SK-N-SH (cell line): ENCODE measurements around the gene GRB2. TPM values are rescaled to one million over a fixed set of nuclear protein-coding genes. Genes with fewer than 3 reads are reported as not detected.

Experiments
- CTCF ChIA-PET: fragments of 300-600, 350-600 bp; formaldehyde crosslinking; extraction: SDS; loops from one replicate; lab custom pipeline; 2021; lab: Yijun Ruan, JAX
- POLR2A ChIA-PET: fragments of 350-600 bp; sonication (Branson Sonifier 250); formaldehyde crosslinking; extraction: SDS; loops from one replicate; lab custom pipeline; 2020; ENCODE audit warnings: antibody characterized with exemption, inconsistent platforms; lab: Yijun Ruan, JAX
- DNase-seq: peaks from one replicate; pipeline ENCODE4 v3.0.0; 2012
- H2AFZ ChIP-seq: fragments of 200-600 bp; sonication (generic); 2 replicates; pipeline ENCODE4 v1.8.1; 2016; ENCODE audit warnings: antibody characterized with exemption, mild to moderate bottlenecking, low read depth
- H3F3A ChIP-seq: fragments of 200-600 bp; sonication (generic); replicated peaks from 2 replicates; pipeline ENCODE3; 2016; ENCODE audit warnings: antibody characterized with exemption, mild to moderate bottlenecking; ENCODE audit not compliant: insufficient read depth
- H3K27ac ChIP-seq, 2 experiments: fragments of 200-500 bp in 1 of 2; fragments of 200-600 bp in 1 of 2; sonication (Bioruptor generic) in 1 of 2; sonication (generic), shearing (Covaris generic) in 1 of 2; 2 replicates each; pipeline versions ENCODE4 v1.5.1 to v1.6.1; 2014 to 2016; ENCODE audit warnings: low read depth in 2 of 2, inconsistent platforms in 1 of 2, low read length in 1 of 2, mild to moderate bottlenecking in 1 of 2, mixed read lengths in 1 of 2
- H3K27me3 ChIP-seq: fragments of 200-600 bp; sonication (generic), shearing (Covaris generic); 2 replicates; pipeline ENCODE4 v1.6.1; 2016; ENCODE audit warnings: mixed run types; ENCODE audit not compliant: insufficient read depth
- H3K36me3 ChIP-seq, 2 experiments: fragments of 200-500 bp in 1 of 2; fragments of 200-600 bp in 1 of 2; sonication (Bioruptor generic) in 1 of 2; sonication (generic) in 1 of 2; replicated peaks in 1 of 2; 2 replicates each; pipeline versions ENCODE3 to v1.5.1; 2014 to 2016; ENCODE audit warnings: low read length in 1 of 2, mild to moderate bottlenecking in 1 of 2; ENCODE audit not compliant: insufficient read depth in 2 of 2, control insufficient read depth in 1 of 2
- H3K4me1 ChIP-seq, 2 experiments: fragments of 200-500 bp in 1 of 2; fragments of 200-600 bp in 1 of 2; sonication (Bioruptor generic) in 1 of 2; sonication (generic), shearing (Covaris generic) in 1 of 2; 2 replicates each; pipeline versions ENCODE4 v1.5.1 to v1.6.1; 2014 to 2016; ENCODE audit warnings: low read depth in 1 of 2, low read length in 1 of 2, mixed run types in 1 of 2; ENCODE audit not compliant: insufficient read depth in 2 of 2, control insufficient read depth in 1 of 2
- H3K4me2 ChIP-seq: fragments of 200-600 bp; sonication (generic), shearing (Covaris generic); 2 replicates; pipeline ENCODE4 v1.6.1; 2017; ENCODE audit warnings: mixed run types
- H3K4me3 ChIP-seq, 2 experiments: fragments of 200-500 bp in 1 of 2; fragments of 200-600 bp in 1 of 2; sonication (Bioruptor generic) in 1 of 2; sonication (generic), shearing (Covaris generic) in 1 of 2; 2 replicates each; pipeline versions ENCODE4 v1.5.1 to v1.8.1; 2014 to 2016; ENCODE audit warnings: low read depth in 2 of 2, inconsistent platforms in 1 of 2, low read length in 1 of 2, mild to moderate bottlenecking in 1 of 2, mixed read lengths in 1 of 2, moderate library complexity in 1 of 2
- H3K79me2 ChIP-seq: fragments of 200-600 bp; sonication (generic); 2 replicates; pipeline ENCODE4 v1.8.1; 2017; ENCODE audit warnings: mild to moderate bottlenecking; ENCODE audit not compliant: insufficient read depth
- H3K9ac ChIP-seq: fragments of 200-600 bp; sonication (generic); 2 replicates; pipeline ENCODE4 v1.6.1; 2017; ENCODE audit warnings: mixed run types
- H3K9me2 ChIP-seq: fragments of 200-600 bp; sonication (generic); 2 replicates; pipeline ENCODE4 v1.6.1; 2017; ENCODE audit warnings: mixed run types
- H3K9me3 ChIP-seq: fragments of 200-600 bp; sonication (generic); 2 replicates; pipeline ENCODE4 v1.6.1; 2017; ENCODE audit warnings: mixed run types, mild to moderate bottlenecking, moderate library complexity
- H4K20me1 ChIP-seq: fragments of 200-600 bp; sonication (generic); 2 replicates; pipeline ENCODE4 v1.6.1; 2017; ENCODE audit warnings: mild to moderate bottlenecking, mixed run types; ENCODE audit not compliant: insufficient read depth
- FOSL2 ChIP-seq: IDR thresholded peaks from 2 replicates; pipeline ENCODE4 v1.4.0; 2012; ENCODE audit warnings: low read depth, mild to moderate bottlenecking, moderate library complexity, borderline replicate concordance
- FOXJ3 ChIP-seq: sonication (generic); formaldehyde crosslinking; IDR thresholded peaks from 2 replicates; pipeline ENCODE4 v1.5.1; 2020; ENCODE audit warnings: mild to moderate bottlenecking, missing genetic modification reagents
- FOXM1 ChIP-seq: IDR thresholded peaks from 2 replicates; pipeline ENCODE4 v1.4.0; 2012; ENCODE audit warnings: low read depth, mild to moderate bottlenecking
- GATA2 ChIP-seq: sonication (generic); formaldehyde crosslinking; IDR thresholded peaks from 2 replicates; pipeline ENCODE4 v1.5.0; 2020; ENCODE audit warnings: mild to moderate bottlenecking, missing genetic modification reagents
- MEF2A ChIP-seq: IDR thresholded peaks from 2 replicates; pipeline ENCODE4 v1.4.0; 2012; ENCODE audit warnings: low read depth, borderline replicate concordance
- MXI1 ChIP-seq: IDR thresholded peaks from 2 replicates; pipeline ENCODE4 v1.6.1; 2012; ENCODE audit warnings: mild to moderate bottlenecking, low read depth, low read length, improper control_type of control experiment
- NFIC ChIP-seq: IDR thresholded peaks from 2 replicates; pipeline ENCODE4 v1.4.0; 2012; ENCODE audit warnings: borderline replicate concordance
- NRF1 ChIP-seq: IDR thresholded peaks from 2 replicates; pipeline ENCODE4 v1.6.1; 2012; ENCODE audit warnings: low read depth, mild to moderate bottlenecking, low read length
- RXRA ChIP-seq: IDR thresholded peaks from 2 replicates; pipeline ENCODE4 v1.4.0; 2012; ENCODE audit warnings: low read depth, mild to moderate bottlenecking, borderline replicate concordance
- SIN3A ChIP-seq: IDR thresholded peaks from 2 replicates; pipeline ENCODE4 v1.6.1; 2012; ENCODE audit warnings: low read depth, mild to moderate bottlenecking, low read length, moderate library complexity, borderline replicate concordance
- SMC3 ChIP-seq: IDR thresholded peaks from 2 replicates; pipeline ENCODE4 v1.6.1; 2012; ENCODE audit warnings: low read depth, low read length, improper control_type of control experiment
- TAF1 ChIP-seq: IDR thresholded peaks from 2 replicates; pipeline ENCODE4 v1.6.1; 2012; ENCODE audit warnings: low read depth, mild to moderate bottlenecking, low read length, moderate library complexity, borderline replicate concordance
- TCF12 ChIP-seq: IDR thresholded peaks from 2 replicates; pipeline ENCODE4 v1.4.0; 2012
- WGBS: methylation state at CpG from one replicate; pipeline ENCODE4 v1.1.6; 2017; ENCODE audit warnings: low lambda C conversion rate; 5-methylcytosine and 5-hydroxymethylcytosine counted together
- polyA plus RNA-seq, 3 experiments: library from polyadenylated mRNA; depleted of rRNA; stranded (reverse); fragments of >200 nt; gene quantifications; 2 replicates each; pipeline ENCODE4 v1.2.3, GENCODE V29; 2012
- TF ChIP-seq, protein P1 (sequence below): IDR thresholded peaks from 2 replicates; pipeline ENCODE4 v1.4.0; 2012; ENCODE audit warnings: low read depth, borderline replicate concordance
- TF ChIP-seq, protein P2 (sequence below): IDR thresholded peaks from 2 replicates; pipeline ENCODE4; 2012
- TF ChIP-seq, protein P3 (sequence below): IDR thresholded peaks from 2 replicates; pipeline ENCODE4 v1.4.0; 2012; ENCODE audit warnings: low read depth
- TF ChIP-seq, protein P4 (sequence below): IDR thresholded peaks from 2 replicates; pipeline ENCODE4 v1.6.1; 2012; ENCODE audit warnings: mild to moderate bottlenecking, low read depth, low read length, moderate library complexity

GRB2 gene
- polyA plus RNA-seq, 1 of the 3 experiments (the other 2 are of a cell fraction), result 89.6 TPM

DNA sequence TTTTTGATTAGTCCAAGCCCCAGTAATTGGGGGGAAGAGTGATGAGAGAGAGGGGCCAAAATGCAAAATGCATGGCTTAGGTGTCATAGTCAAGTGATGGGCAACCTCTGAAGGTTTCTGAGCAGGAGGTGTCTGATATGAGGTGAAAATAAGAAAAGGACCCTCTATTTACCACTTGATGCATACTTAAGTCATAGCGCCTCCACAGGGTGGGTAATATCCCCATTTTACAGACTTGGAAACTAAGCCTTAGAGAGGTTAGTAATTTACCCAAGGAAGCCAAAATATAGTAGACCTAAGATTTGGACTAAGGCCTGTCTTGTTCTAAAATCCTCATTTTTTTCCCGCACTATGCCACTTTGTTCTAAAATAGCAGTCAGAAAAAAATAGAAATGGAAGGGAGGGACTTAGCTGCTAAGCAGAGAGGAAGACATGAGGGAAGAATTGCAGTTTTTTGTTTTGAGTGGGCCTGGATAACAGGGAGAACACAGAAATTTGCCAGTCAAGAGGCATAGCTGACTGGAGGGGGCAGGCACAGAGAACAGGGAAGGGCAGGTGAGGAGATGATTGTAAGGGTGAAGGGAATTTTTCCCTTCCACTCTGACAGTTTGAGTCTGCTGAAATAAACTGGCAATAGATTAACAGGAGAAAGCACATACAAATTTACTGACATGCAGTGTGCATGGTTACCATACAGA lies 2.3 kb upstream of the GRB2 start (continued):
- TF ChIP-seq, protein P1, sequence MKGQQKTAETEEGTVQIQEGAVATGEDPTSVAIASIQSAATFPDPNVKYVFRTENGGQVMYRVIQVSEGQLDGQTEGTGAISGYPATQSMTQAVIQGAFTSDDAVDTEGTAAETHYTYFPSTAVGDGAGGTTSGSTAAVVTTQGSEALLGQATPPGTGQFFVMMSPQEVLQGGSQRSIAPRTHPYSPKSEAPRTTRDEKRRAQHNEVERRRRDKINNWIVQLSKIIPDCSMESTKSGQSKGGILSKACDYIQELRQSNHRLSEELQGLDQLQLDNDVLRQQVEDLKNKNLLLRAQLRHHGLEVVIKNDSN, result no peak

DNA sequence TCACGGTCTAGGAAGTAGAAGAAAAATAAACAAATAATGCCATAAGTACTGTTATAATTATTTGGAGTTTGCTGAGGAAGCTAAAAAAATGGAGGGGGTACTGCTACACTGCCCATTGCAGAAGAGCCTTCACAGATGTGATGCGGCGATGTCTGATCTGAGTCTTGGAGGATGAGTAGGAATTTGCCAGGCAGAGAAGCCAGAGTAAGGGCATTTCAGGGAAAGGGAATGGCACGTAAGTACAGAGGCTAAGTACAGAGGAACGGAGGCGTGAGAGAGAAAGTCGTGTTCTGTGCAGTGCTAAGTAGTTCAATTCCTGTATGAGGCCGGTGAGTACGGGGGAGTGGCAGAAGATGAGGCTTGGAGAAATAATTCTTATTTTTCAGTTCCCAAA lies 741 bp upstream of the GRB2 start:
- ChIA-PET CTCF (interaction anchor here (1.0 to 5.8 kb wide), 11 partner anchors 9 to 292 kb away, joined by 3 to 65 read pairs (median 5); partner anchors contain the start of genes GGA3, MIF4GD, SLC25A19 and TSEN54), POLR2A (interaction anchor here (0.5 to 2.4 kb wide), 11 partner anchors 12 to 144 kb away, joined by 3 to 20 read pairs (median 5); partner anchors contain the start of genes GGA3, MIF4GD, MRPS7 and SLC25A19)
- H3K27ac ChIP-seq, result 0 out of 4 replicates have a peak overlapping the region, but pooled peaks of 1 of the 2 experiments have one; percentile 6
- H3K27me3 ChIP-seq, result no peaks in the 10 kb centered on the region; the same call in 1 of the 2 replicates
- peaks cover 19% of the 10 kb centered on the region for H3F3A ChIP-seq
- peak; percentile 27 for DNase-seq
- peaks cover 43% of the 10 kb centered on the region for H3K79me2 ChIP-seq
- H3K36me3 ChIP-seq, result no peaks in the 10 kb centered on the region
- H3K4me1 ChIP-seq, result peaks cover 4 to 6% of the 10 kb centered on the region in 2 experiments; a peak in 3 of 4 replicates
- no peaks in the 10 kb centered on the region for H3K9me3 ChIP-seq
- peak overlapping the region; percentile 90 for H3K4me2 ChIP-seq
- H4K20me1 ChIP-seq, result peaks cover 32% of the 10 kb centered on the region
- TF ChIP-seq MXI1 (no peak), TAF1 (no peak), NRF1 (no peak)
- TF ChIP-seq, protein P2, sequence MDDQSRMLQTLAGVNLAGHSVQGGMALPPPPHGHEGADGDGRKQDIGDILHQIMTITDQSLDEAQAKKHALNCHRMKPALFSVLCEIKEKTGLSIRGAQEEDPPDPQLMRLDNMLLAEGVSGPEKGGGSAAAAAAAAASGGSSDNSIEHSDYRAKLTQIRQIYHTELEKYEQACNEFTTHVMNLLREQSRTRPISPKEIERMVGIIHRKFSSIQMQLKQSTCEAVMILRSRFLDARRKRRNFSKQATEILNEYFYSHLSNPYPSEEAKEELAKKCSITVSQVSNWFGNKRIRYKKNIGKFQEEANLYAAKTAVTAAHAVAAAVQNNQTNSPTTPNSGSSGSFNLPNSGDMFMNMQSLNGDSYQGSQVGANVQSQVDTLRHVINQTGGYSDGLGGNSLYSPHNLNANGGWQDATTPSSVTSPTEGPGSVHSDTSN, result no peak
- 0 out of 2 replicates have a peak overlapping the region, but pooled peaks have one; percentile 5 for H3K9ac ChIP-seq
- peak overlapping the region; percentile 82 to 86 for H3K4me3 ChIP-seq
- H2AFZ ChIP-seq, result peak overlapping the region; percentile 88
- 19% methylated on average over 9 of the region's 9 CpGs for WGBS
- no peaks in the 10 kb centered on the region for H3K9me2 ChIP-seq

DNA sequence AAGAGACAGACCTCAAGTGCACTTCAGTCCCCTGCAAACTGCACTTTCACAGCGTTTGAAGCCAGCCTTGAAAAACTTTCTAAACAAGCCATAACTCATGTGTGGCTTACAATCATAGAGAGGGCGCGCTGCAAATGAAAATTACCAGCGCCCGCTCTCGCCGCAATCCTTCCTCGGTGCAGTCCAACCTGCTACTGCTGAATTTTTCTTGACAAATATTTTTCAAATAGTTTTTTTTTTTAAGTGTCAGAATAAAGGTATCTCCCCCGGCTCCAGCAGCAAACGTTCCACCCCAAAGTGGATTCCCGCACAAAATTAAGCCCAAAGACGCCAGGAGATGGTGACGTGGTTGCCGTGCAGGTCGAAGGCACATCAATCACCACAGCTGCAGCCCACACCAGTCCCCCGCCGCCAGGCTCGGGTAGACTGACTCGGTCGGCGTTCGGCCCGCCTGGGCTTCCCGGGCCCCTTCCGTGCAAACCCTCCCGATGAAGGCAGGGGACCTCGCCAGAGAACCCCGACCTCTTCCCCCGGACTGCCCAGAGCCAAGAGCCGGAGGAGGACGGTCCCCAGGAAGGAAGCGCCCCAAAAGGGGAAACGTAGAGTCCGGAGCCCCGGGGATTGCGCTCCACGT lies 630 bp downstream of the GRB2 start:
- no peaks in the 10 kb centered on the region for H3K36me3 ChIP-seq
- H3K4me3 ChIP-seq, result peak overlapping the region; percentile 82 to 86
- no peaks in the 10 kb centered on the region for H3K9me2 ChIP-seq
- H3K27ac ChIP-seq, result peak overlapping the region; percentile 69 to 70
- peaks cover 4 to 6% of the 10 kb centered on the region in 2 experiments; a peak in 3 of 4 replicates for H3K4me1 ChIP-seq
- peaks cover 43% of the 10 kb centered on the region for H4K20me1 ChIP-seq
- peak overlapping the region; percentile 90 for H3K4me2 ChIP-seq
- CTCF ChIA-PET, result interaction anchor here (0.6 to 5.8 kb wide), 14 partner anchors 10 to 165 kb away, joined by 3 to 65 read pairs (median 4); partner anchors contain the start of genes GGA3, MIF4GD and TSEN54
- POLR2A ChIA-PET, result interaction anchor here (0.6 to 2.4 kb wide), 8 partner anchors 11 to 211 kb away, joined by 3 to 20 read pairs (median 5); partner anchors contain the start of genes GGA3, MIF4GD, MRPS7 and SLC25A19
- no peaks in the 10 kb centered on the region; the same call in 1 of the 2 replicates for H3K27me3 ChIP-seq
- DNase-seq, result peak; percentile 67
- H3F3A ChIP-seq, result peaks cover 19% of the 10 kb centered on the region
- 3% methylated on average over 37 of the region's 37 CpGs for WGBS
- peaks cover 56% of the 10 kb centered on the region for H3K79me2 ChIP-seq
- H3K9ac ChIP-seq, result peak overlapping the region; percentile 89
- no peaks in the 10 kb centered on the region for H3K9me3 ChIP-seq
- peak overlapping the region; percentile 83 for H2AFZ ChIP-seq
- TF ChIP-seq RXRA (no peak), TCF12 (no peak), FOXJ3 (CRISPR knock-in tag) (no peak), MEF2A (no peak), GATA2 (CRISPR knock-in tag) (no peak), FOXM1 (no peak), MXI1 (peak; percentile 61; the same call in 1 of the 2 replicates), SMC3 (no peak), NFIC (no peak), SIN3A (peak; percentile 80; the same call in 1 of the 2 replicates), FOSL2 (no peak)
- TF ChIP-seq, protein P3, sequence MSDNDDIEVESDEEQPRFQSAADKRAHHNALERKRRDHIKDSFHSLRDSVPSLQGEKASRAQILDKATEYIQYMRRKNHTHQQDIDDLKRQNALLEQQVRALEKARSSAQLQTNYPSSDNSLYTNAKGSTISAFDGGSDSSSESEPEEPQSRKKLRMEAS, result no peak
- TF ChIP-seq, protein P4, sequence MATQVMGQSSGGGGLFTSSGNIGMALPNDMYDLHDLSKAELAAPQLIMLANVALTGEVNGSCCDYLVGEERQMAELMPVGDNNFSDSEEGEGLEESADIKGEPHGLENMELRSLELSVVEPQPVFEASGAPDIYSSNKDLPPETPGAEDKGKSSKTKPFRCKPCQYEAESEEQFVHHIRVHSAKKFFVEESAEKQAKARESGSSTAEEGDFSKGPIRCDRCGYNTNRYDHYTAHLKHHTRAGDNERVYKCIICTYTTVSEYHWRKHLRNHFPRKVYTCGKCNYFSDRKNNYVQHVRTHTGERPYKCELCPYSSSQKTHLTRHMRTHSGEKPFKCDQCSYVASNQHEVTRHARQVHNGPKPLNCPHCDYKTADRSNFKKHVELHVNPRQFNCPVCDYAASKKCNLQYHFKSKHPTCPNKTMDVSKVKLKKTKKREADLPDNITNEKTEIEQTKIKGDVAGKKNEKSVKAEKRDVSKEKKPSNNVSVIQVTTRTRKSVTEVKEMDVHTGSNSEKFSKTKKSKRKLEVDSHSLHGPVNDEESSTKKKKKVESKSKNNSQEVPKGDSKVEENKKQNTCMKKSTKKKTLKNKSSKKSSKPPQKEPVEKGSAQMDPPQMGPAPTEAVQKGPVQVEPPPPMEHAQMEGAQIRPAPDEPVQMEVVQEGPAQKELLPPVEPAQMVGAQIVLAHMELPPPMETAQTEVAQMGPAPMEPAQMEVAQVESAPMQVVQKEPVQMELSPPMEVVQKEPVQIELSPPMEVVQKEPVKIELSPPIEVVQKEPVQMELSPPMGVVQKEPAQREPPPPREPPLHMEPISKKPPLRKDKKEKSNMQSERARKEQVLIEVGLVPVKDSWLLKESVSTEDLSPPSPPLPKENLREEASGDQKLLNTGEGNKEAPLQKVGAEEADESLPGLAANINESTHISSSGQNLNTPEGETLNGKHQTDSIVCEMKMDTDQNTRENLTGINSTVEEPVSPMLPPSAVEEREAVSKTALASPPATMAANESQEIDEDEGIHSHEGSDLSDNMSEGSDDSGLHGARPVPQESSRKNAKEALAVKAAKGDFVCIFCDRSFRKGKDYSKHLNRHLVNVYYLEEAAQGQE, result no peak
